Activated B cell treated with CpG ODN at 0.5 μM for 24 hours (primary cell): ENCODE results near the gene TAOK1. TPM values are rescaled to one million over a fixed set of nuclear protein-coding genes. Genes with fewer than 3 reads are reported as not detected.

ENCODE experiments used
- ATAC-seq: fragments of 200-7000 bp; cut with Tn5 transposase; one replicate; pipeline ENCODE4 v1.10.0; 2021; ENCODE audit warnings: low read depth, mild to moderate bottlenecking, moderate library complexity
- CTCF ChIA-PET: fragments of 350-600 bp; sonication (Branson Sonifier 250); formaldehyde crosslinking; loops from one replicate; lab custom pipeline; 2021; ENCODE audit warnings: antibody characterized with exemption; lab: Charles Lee
- POLR2A ChIA-PET: fragments of 350-600 bp; sonication (Branson Sonifier 250); formaldehyde crosslinking; loops from one replicate; lab custom pipeline; 2021; ENCODE audit warnings: antibody characterized with exemption; lab: Charles Lee
- DNase-seq: peaks from one replicate; pipeline ENCODE4 v3.0.0; 2022
- H3K27ac Mint-ChIP-seq: one replicate; pipeline ENCODE4 v1.8.0; 2020; ENCODE audit warnings: mixed read lengths
- H3K27me3 Mint-ChIP-seq: one replicate; pipeline ENCODE4 v1.8.0; 2021; ENCODE audit warnings: mixed read lengths
- H3K36me3 Mint-ChIP-seq: one replicate; pipeline ENCODE4 v1.8.0; 2021; ENCODE audit warnings: low read depth, mixed read lengths
- H3K4me1 Mint-ChIP-seq: one replicate; pipeline ENCODE4 v1.8.0; 2021; ENCODE audit warnings: mixed read lengths
- H3K4me3 Mint-ChIP-seq: one replicate; pipeline ENCODE4 v1.8.0; 2020; ENCODE audit warnings: mild to moderate bottlenecking, mixed read lengths
- H3K9me3 Mint-ChIP-seq: one replicate; pipeline ENCODE4 v1.8.0; 2020; ENCODE audit warnings: mixed read lengths
- CTCF ChIP-seq: fragments of 200-600 bp; IDR thresholded peaks from one replicate; pipeline ENCODE4 v1.8.0; 2022; ENCODE audit warnings: antibody characterized with exemption, mild to moderate bottlenecking
- intact Hi-C: fragments of 100-400 bp; cut with micrococcal nuclease; formaldehyde crosslinking; loops from one replicate; pipeline ENCODE4 v1.15.1; 2024
- total RNA-seq: library from RNA; stranded (reverse); gene quantifications from 2 replicates; pipeline ENCODE4 v1.2.3, GENCODE V29; 2022

Gene TAOK1
- total RNA-seq, 1 donor from 2014 or later: 55.5 TPM

GRCh38 chr17:29394761-29395160 lies 4.6 kb downstream of the TAOK1 start:
- ChIA-PET CTCF (no interaction called here), POLR2A (no interaction called here)
- H3K36me3 Mint-ChIP-seq: peaks cover 22% of the 10 kb centered on the region
- DNase-seq (no peak), ATAC-seq (no peak)
- peak overlapping the region; percentile 18 for H3K27ac Mint-ChIP-seq
- H3K9me3 Mint-ChIP-seq: no peaks in the 10 kb centered on the region
- H3K4me1 Mint-ChIP-seq: peaks cover 38% of the 10 kb centered on the region
- intact Hi-C loops: loop anchor here (10.0 kb wide), 1 partner anchor 250 kb away; no protein-coding TSS in a partner anchor
- TF ChIP-seq CTCF: no peak
- H3K4me3 Mint-ChIP-seq: no peak overlapping the region
- H3K27me3 Mint-ChIP-seq: no peaks in the 10 kb centered on the region

GRCh38 chr17:29396066-29396465 lies 5.9 kb downstream of the TAOK1 start:
- Mint-ChIP-seq H3K27ac (no peak overlapping the region), H3K27me3 (no peaks in the 10 kb centered on the region), H3K36me3 (peaks cover 27% of the 10 kb centered on the region), H3K9me3 (no peaks in the 10 kb centered on the region), H3K4me3 (no peak overlapping the region), H3K4me1 (peaks cover 36% of the 10 kb centered on the region)
- ATAC-seq: no peak
- intact Hi-C loops: loop anchor here (10.0 kb wide), 1 partner anchor 251 kb away; no protein-coding TSS in a partner anchor
- POLR2A ChIA-PET: interaction anchor here (0.6 to 0.7 kb wide), 2 partner anchors 17 to 128 kb away, joined by 3 to 7 read pairs; no protein-coding TSS in a partner anchor
- TF ChIP-seq CTCF: no peak
- DNase-seq: no peak
- CTCF ChIA-PET: no interaction called here

GRCh38 chr17:29399634-29400033 lies 9.5 kb downstream of the TAOK1 start:
- intact Hi-C loops: loop anchor here (10.0 kb wide), 1 partner anchor 255 kb away; no protein-coding TSS in a partner anchor
- Mint-ChIP-seq H3K27me3 (no peaks in the 10 kb centered on the region), H3K9me3 (no peaks in the 10 kb centered on the region), H3K36me3 (peaks cover 36% of the 10 kb centered on the region), H3K4me1 (peaks cover 19% of the 10 kb centered on the region), H3K27ac (no peak overlapping the region), H3K4me3 (no peak overlapping the region)
- DNase-seq (no peak), ATAC-seq (no peak)
- CTCF ChIA-PET: no interaction called here
- TF ChIP-seq CTCF: no peak
- POLR2A ChIA-PET: no interaction called here

GRCh38 chr17:29400818-29401217 lies 10.7 kb downstream of the TAOK1 start:
- Mint-ChIP-seq H3K4me3 (no peak overlapping the region), H3K36me3 (peaks cover 40% of the 10 kb centered on the region), H3K9me3 (no peaks in the 10 kb centered on the region), H3K4me1 (peaks cover 17% of the 10 kb centered on the region), H3K27ac (no peak overlapping the region), H3K27me3 (no peaks in the 10 kb centered on the region)
- intact Hi-C loops: no loop called here
- POLR2A ChIA-PET: interaction anchor here (1.0 kb wide), 1 partner anchor 9 kb away, joined by 3 read pairs; no protein-coding TSS in a partner anchor
- TF ChIP-seq CTCF: no peak
- no peak for ATAC-seq
- CTCF ChIA-PET: no interaction called here
- no peak for DNase-seq

- Mint-ChIP-seq H3K36me3 (peaks cover 43% of the 10 kb centered on the region), H3K27ac (no peak overlapping the region), H3K4me3 (no peak overlapping the region), H3K4me1 (peaks cover 19% of the 10 kb centered on the region), H3K27me3 (no peaks in the 10 kb centered on the region), H3K9me3 (no peaks in the 10 kb centered on the region)
- intact Hi-C loops: no loop called here
- DNase-seq: no peak
- POLR2A ChIA-PET: interaction anchor here (1.0 kb wide), 2 partner anchors 9 to 11 kb away, joined by 3 read pairs; partner anchors contain the start of gene TAOK1
- TF ChIP-seq CTCF: no peak
- CTCF ChIA-PET: no interaction called here
- no peak for ATAC-seq
These were observed 11.1 kb downstream of the TAOK1 start for GRCh38 chr17:29401258-29401657.
